ENCODE results near the gene HOMEZ. TPM values are rescaled to one million over a fixed set of nuclear protein-coding genes. Genes with fewer than 3 reads are reported as not detected.
"Not testable (repeated sequence)": the region's sequence is repeated elsewhere in the genome, so short reads cannot be mapped to it uniquely, and the experiment has no call there.

Gene HOMEZ
- polyA plus RNA-seq, 1 of the 3 experiments (the other 2 are of a cell fraction) = 7.7 TPM

DNA sequence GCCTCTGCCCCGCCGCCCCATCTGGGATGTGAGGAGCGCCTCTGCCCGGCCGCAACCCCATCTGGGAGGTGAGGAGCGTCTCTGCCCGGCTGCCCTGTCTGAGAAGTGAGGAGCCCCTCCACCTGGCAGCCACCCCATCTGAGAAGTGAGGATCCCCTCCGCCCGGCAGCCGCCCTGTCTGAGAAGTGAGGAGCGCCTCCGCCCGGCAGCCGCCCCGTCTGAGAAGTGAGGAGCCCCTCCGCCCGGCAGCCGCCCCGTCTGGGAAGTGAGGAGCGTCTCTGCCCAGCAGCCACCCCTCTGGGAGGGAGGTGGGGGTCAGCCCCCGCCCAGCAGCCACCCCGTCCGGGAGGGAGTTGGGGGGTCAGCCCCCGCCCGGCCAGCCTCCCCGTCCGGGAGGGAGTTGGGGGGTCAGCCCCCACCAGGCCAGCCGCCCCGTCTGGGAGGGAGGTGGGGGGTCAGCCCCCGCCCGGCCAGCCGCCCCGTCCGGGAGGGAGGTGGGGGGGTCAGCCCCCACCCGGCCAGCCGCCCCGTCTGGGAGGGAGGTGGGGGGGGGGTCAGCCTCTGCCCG is 53.6 kb downstream of the HOMEZ start:
- H3K9me3 ChIP-seq; H3K4me1 ChIP-seq (ENCODE audit: control insufficient read depth in 1 of 2, insufficient read depth in 2 of 2, low read depth in 1 of 2, low read length in 1 of 2); H3K36me3 ChIP-seq (replicated peaks in 1 of 2; ENCODE audit: control insufficient read depth in 1 of 2, insufficient read depth in 2 of 2, low read length in 1 of 2); H3K4me2 ChIP-seq; H3K4me3 ChIP-seq (ENCODE audit: low read depth in 2 of 2, low read length in 1 of 2); H3K9me2 ChIP-seq; H3K79me2 ChIP-seq (ENCODE audit: insufficient read depth); H3K9ac ChIP-seq; CTCF ChIA-PET; H4K20me1 ChIP-seq (ENCODE audit: insufficient read depth); H2AFZ ChIP-seq (ENCODE audit: low read depth); H3F3A ChIP-seq (replicated peaks; ENCODE audit: insufficient read depth); H3K27ac ChIP-seq (ENCODE audit: low read depth in 2 of 2, low read length in 1 of 2); POLR2A ChIA-PET; DNase-seq: not testable (repeated sequence)
- WGBS (ENCODE audit: low lambda C conversion rate) = 75% methylated on average over 7 of the region's 38 CpGs
- peaks cover 33% of the 10 kb centered on the region; the same call in 1 of the 2 replicates for H3K27me3 ChIP-seq (ENCODE audit: insufficient read depth)

DNA sequence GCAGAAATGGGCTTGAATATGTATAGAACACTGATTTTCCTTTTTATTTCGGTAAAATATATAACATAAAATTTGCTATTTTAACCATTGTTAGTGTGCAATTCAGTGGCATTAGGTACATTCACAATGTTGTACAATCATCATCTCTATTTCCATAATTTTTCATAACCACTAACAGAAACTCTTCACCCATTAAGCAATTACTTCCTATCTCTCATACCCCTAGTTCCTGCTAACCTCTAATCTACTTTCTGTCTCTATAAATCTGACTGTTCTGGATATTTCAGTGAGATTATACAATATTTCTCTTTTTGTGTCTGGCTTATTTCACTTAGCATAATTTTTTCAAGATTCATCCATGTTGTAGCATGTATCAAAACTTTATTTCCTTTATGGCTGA is 57.1 kb downstream of the HOMEZ start:
- 18% methylated on average over 1 of the region's 1 CpG for WGBS (ENCODE audit: low lambda C conversion rate)
- POLR2A ChIA-PET = no interaction called here
- no peaks in the 10 kb centered on the region for H3F3A ChIP-seq (replicated peaks; ENCODE audit: insufficient read depth)

More for the DNA sequence above, 57.1 kb downstream of the HOMEZ start:
- no peak for DNase-seq
- H3K9me3 ChIP-seq = no peaks in the 10 kb centered on the region
- no peak overlapping the region for H2AFZ ChIP-seq (ENCODE audit: low read depth)
- no peaks in the 10 kb centered on the region for H4K20me1 ChIP-seq (ENCODE audit: insufficient read depth)
- no peaks in the 10 kb centered on the region for H3K4me1 ChIP-seq (ENCODE audit: control insufficient read depth in 1 of 2, insufficient read depth in 2 of 2, low read depth in 1 of 2, low read length in 1 of 2)
- H3K9me2 ChIP-seq = 0 out of 2 replicates have a peak, but pooled peaks cover 2% of the 10 kb centered on the region
- no peak for TF ChIP-seq NFIC (IDR thresholded peaks at IDR 0.05; ENCODE audit: borderline replicate concordance)
- TF ChIP-seq FOSL2 (IDR thresholded peaks at IDR 0.05; ENCODE audit: borderline replicate concordance, low read depth) = no peak
- TF ChIP-seq REST (IDR thresholded peaks at IDR 0.05; ENCODE audit: low read depth, low read length) = no peak
- no peak for TF ChIP-seq MEF2A (IDR thresholded peaks at IDR 0.05; ENCODE audit: borderline replicate concordance, low read depth)
- TF ChIP-seq, protein P1, sequence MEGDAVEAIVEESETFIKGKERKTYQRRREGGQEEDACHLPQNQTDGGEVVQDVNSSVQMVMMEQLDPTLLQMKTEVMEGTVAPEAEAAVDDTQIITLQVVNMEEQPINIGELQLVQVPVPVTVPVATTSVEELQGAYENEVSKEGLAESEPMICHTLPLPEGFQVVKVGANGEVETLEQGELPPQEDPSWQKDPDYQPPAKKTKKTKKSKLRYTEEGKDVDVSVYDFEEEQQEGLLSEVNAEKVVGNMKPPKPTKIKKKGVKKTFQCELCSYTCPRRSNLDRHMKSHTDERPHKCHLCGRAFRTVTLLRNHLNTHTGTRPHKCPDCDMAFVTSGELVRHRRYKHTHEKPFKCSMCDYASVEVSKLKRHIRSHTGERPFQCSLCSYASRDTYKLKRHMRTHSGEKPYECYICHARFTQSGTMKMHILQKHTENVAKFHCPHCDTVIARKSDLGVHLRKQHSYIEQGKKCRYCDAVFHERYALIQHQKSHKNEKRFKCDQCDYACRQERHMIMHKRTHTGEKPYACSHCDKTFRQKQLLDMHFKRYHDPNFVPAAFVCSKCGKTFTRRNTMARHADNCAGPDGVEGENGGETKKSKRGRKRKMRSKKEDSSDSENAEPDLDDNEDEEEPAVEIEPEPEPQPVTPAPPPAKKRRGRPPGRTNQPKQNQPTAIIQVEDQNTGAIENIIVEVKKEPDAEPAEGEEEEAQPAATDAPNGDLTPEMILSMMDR (IDR thresholded peaks at IDR 0.05) = no peak
- TF ChIP-seq, protein P2, sequence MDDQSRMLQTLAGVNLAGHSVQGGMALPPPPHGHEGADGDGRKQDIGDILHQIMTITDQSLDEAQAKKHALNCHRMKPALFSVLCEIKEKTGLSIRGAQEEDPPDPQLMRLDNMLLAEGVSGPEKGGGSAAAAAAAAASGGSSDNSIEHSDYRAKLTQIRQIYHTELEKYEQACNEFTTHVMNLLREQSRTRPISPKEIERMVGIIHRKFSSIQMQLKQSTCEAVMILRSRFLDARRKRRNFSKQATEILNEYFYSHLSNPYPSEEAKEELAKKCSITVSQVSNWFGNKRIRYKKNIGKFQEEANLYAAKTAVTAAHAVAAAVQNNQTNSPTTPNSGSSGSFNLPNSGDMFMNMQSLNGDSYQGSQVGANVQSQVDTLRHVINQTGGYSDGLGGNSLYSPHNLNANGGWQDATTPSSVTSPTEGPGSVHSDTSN (IDR thresholded peaks at IDR 0.05) = no peak
- no peak for TF ChIP-seq TEAD4 (IDR thresholded peaks at IDR 0.05; ENCODE audit: borderline replicate concordance, insufficient read depth)
- no peak for TF ChIP-seq RXRA (IDR thresholded peaks at IDR 0.05; ENCODE audit: borderline replicate concordance, low read depth)
- no peak for TF ChIP-seq NRF1 (IDR thresholded peaks at IDR 0.05; ENCODE audit: low read depth, low read length)
- TF ChIP-seq GABPA (IDR thresholded peaks at IDR 0.05; ENCODE audit: low read depth) = no peak
- TF ChIP-seq POLR2AphosphoS5 (IDR thresholded peaks at IDR 0.05; ENCODE audit: low read depth, low read length) = no peak
- TF ChIP-seq GATA2 (CRISPR knock-in tag; IDR thresholded peaks at IDR 0.05) = no peak
- no peak for TF ChIP-seq SIN3A (IDR thresholded peaks at IDR 0.05; ENCODE audit: borderline replicate concordance, low read depth, low read length)
- TF ChIP-seq EZH2phosphoT487 (IDR thresholded peaks at IDR 0.05; ENCODE audit: borderline replicate concordance, low read depth) = no peak
- TF ChIP-seq FOXM1 (IDR thresholded peaks at IDR 0.05; ENCODE audit: low read depth) = no peak
- no peak overlapping the region for H3K4me3 ChIP-seq (ENCODE audit: low read depth in 2 of 2, low read length in 1 of 2)
- H3K4me2 ChIP-seq = no peak overlapping the region
- H3K36me3 ChIP-seq (replicated peaks in 1 of 2; ENCODE audit: control insufficient read depth in 1 of 2, insufficient read depth in 2 of 2, low read length in 1 of 2) = no peaks in the 10 kb centered on the region
- peaks cover 1% of the 10 kb centered on the region; the same call in 1 of the 2 replicates for H3K27me3 ChIP-seq (ENCODE audit: insufficient read depth)
- H3K27ac ChIP-seq (ENCODE audit: low read depth in 2 of 2, low read length in 1 of 2) = no peak overlapping the region
- H3K9ac ChIP-seq = no peak overlapping the region
- CTCF ChIA-PET = no interaction called here
- H3K79me2 ChIP-seq (ENCODE audit: insufficient read depth) = no peaks in the 10 kb centered on the region
